ENCODE measurements around the gene CDH18.

Gene CDH18

DNA sequence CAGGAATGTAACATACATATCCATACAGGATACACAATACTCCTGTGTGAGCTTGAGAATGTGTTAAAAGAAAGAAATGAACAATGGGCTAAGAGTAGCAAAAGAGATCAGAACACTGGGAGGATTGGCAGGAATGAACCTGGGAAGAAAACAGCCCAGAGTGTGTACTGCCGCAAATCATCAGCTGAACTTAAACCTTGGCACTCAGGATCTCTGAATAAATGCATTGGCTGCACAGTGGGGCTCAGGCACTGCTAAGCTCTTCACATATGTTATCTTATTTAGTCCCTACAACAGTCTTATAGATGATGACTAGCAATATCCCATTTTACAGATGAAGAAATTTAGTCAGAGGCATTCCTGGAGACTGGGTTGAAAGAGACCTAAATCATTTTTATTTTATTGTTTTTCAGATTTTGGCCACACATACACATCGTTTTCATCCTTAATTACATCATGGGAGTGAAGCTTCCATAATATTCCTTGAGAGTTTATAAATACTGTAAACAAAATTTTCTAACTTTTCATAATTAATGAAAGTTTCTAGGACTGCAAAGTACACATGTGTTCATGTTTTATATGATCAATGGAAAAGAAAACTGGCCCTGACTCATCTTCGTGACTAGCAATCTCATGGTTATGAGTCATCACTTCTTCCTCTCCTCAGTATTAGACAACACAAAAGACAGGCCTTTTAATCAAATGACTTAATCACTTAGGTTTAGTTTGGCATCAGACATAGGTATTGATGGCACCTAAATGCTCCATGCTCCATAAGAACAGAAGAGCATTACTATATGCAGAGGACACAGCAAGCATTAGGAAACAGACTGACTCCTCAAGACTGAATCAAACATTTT lies 59.2 kb downstream of the CDH18 start:
- peak; percentile 8 to 41 for DNase-seq

DNA sequence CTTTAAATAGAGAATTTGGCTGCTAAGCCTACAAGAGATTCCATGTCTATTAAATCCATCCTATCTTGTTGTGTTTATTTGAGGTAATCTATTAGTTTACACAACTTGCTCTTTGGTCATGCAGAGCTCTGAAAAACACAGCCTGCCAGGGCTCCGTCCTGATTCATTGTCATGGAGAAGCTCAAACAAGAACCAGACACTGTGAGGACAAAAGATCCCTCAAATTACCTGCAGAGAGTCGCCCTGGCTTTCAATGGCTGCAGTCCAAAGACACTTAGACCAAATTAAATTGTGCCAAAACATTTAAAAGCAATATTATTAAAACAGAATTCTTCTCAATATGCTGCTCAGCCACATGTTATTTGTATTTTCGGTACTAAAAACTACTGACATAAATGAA lies 60.1 kb downstream of the CDH18 start:
- DNase-seq: peak; percentile 84 to 87

DNA sequence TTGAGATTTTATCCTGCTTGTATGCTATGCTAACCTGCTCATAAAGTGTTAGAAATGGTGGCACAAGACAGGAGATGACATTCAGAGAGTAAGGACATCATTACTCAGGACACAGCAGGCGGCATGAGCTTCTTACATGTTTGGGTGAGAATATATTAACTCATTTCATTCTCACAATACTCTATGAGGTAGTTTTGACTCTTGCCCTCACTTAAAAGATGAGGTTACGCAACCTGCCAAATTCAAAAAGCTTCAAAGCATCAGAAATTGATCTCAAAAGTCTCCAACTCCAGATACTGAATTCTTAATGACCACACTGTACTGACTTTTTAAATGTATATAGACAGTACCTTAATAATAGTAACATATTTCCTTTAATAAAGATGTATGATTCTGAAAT lies 60.8 kb downstream of the CDH18 start:
- no peak for DNase-seq

DNA sequence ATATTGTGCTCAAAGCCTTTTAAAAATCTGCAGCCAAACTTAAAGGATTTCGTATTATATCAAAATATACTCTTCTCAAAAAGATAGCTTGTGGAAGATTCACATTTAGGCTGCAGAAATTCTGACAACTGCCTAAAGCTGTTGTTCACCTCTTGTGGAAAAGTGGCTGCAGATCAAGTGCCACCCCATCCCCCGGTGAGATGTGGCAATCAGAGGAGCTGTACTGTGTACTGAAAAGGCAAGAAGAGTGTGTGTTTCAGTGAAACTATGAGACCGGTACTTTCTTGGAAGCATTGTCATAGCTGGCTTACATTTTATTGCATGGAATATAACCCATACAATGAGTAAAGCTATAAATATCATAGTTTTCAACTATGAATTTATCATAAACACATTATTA lies 64.3 kb downstream of the CDH18 start:
- DNase-seq: no peak

DNA sequence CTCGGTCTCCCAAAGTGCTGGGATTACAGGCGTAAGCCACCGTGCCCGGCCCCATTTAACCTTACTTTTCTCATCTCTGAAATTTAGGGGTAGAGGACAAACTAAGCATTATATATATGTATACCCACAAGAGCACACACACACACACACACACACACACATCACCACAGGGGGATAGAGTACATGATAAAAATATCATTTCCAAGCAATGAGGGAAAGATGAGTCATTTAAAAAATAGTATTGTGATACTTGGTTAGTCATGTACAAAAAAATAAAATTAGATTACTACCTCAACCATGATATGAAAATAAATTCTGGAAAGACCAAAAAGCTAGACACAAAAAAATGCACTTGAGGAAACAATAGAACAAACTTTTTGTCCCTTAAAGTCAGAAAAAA lies 67.2 kb downstream of the CDH18 start:
- DNase-seq: no peak

DNA sequence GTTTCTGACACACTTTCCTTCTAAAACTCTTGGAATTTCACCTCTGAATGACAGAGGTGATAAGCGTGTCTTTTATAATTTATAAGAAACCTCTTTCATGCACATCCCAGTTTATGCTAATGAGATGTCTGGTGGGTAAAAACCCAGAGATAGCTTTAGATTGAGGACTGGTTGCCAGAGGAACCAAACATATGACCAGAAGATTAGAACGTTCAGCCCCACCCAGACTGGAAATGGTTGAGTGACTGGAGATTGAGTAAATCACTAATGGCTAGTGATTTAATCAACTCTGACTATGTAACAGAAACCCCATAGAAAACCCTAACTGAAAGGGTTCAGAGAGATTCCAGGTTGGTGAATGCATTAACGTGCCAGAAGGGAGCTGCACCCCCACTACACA lies 69.2 kb downstream of the CDH18 start:
- no peak for DNase-seq

DNA sequence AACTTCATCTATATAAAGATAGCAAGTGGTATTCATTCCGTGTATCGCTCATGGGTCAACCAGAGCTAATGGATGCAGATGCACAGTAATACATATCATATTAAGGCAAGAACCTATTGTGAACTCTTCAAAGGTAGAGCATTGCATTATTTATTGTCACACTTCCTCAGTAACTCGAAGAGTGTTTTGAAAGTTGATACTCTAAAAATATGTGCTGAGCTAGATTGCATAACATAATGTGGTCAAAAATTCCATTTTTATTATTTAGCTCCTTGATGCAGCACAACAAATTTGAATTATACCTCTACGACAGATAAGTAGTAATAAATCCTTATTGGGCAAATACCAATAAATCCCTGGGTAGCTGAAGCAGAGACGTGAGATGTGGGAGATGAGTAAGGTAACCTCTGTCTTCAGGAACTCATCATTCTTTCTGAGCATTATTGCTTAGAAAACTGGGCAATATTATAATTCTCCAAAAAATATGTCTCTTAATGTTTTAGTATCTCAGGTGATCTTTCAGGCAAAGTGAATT lies 70.3 kb downstream of the CDH18 start:
- DNase-seq: no peak

DNA sequence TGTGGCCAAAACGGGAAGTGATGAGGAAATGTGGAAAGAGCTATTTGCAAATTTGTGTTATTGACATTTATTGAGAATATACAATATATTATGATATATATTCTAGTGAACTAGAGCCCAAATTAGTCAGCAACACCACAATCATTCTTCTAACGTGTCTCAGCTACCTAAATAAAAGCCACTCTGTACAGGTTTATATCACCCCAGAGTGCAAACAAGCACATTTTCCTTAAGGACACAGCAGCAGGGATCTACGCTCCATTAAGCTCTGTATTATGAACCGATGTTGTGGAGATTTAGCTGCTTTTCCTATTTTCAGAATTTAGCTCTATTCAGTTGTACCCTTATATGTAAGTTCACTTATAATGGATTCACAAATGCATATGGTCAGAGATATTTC lies 77.9 kb downstream of the CDH18 start:
- no peak for DNase-seq

DNA sequence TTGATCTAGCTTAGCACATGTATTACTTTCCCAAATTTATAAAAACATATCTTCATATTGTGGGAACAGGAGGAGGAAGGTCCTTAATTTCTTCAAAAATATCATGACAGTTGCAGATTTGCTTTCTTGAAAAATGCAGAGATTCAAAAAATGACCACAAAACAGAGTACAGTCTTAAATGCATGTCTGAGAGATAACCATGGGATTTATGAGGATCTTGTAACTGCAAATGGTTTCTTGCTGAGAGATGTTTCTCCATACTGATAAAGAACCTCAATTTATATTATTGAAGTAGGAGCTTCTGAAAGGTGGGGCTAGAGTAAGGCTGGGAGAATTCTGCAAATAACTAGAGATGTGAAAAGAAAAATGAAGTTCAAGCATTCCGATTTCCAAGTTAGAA lies 83.2 kb downstream of the CDH18 start:
- no peak for DNase-seq

DNA sequence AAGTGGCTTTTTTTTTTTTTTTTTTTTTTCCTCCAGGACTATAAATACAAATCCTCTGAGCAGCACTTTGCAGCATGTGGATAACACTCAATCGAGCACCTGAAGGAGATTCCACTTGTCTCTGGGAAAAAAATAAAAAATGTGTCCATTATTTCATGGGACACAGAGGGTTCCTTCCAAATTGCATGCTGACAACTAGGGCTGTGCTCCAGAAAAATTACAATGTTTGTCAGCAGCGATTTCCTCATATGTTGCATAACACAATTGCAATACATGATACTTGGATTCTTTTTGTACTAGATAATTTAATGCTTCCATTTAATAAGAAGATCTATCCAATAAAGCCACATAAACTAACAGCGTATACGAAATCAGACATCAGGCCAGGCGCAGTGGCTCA lies 84.4 kb downstream of the CDH18 start:
- DNase-seq: no peak

DNA sequence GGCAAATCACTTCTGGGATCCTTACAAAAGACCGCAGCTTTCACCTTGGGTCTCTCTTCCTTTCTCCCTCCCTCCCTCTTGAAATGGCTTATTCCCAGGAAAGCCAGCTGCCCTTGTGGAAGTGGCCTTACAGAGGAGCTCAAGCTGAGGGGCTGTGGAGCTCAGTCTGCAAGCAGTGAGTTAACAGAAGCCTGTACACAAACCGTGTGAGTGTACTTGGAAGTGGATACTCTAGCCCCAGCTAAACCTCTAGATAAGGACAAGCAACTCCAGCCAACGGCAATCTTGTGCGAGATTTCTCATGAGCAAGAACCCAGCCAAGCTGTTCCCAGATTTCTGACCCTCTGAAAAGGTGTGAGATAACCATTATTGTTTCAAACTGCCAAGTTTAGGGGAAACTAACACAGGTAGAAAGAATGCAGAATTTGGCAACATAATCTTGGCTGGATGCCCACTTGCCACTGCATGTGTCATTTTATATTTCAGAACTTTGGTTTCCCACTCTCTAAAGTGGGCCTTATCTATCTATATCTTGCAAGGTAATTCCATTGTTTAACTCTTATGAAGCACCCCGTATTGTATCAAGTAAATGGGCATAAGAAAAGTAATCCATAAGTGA lies 85.6 kb downstream of the CDH18 start:
- DNase-seq: peak; percentile 25 to 31

DNA sequence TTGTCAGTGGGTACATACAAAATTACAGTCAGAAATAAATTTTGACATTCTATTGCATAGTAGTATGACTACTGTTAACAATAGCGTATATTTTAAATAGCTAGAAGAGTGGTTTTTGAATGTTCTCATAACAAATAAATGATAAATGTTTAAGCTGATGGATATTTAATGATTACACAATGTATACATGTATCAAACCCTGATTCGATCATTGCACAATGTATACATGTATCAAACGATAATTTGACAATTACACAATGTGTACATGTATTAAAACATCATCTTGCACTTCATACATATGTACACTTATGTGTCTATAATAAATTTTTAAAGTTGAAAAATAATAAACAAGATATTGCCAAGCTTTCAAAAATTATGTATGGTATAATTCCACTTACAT lies 87.7 kb downstream of the CDH18 start:
- DNase-seq: no peak

DNA sequence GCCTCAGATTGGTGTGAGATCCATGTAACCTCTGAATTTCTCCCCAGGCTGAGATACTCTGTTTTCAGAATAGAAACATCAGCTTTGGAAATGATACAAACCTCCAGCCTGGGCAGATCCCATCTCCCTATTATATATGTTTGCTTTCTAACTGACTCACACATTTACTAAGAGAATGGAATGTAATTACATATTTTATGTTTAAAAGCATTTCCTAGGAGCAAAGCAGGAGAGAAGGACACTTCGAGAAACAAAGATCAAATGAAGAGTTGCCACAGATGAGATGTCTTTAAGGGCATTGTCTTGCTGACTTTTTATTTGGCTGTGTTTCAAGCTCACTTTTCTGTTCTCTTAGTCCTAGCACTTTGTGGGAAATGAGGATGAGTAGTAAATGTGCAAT lies 96.3 kb downstream of the CDH18 start:
- DNase-seq: no peak

DNA sequence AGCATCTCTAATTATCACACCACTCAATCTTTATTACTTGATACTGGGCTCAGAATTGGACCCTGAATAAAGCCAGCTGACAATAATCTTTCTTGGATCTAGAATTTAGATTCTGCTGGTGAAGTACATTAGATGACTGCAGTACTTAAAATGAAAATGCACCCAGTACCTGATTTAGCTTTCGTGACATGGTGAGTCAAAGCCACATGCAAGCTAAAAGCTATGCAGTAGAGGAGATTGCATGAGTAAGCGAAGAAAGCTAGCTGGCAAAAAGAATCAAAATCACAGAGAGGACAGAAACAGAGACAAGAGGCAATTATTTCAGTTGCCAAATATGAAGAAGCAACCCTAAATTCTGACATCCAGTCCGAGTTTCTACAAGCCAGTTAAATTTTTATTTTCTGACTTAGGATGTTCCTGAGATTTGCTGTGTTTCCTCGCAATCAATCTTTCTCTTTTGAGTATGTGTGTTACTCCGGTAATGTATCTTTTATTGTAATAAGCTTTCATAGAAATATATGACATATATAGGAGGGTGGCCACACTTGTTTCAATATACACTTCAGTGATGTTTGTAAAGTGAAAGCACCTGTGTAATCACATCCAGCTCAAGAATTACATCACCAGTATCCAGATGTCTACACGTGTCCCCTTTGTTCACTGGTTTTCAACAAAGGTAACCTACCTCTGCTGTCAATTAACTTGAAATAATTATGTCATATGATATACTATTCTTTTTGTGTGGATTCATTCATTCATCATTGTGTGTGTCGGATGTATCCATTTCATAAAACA lies 101.7 kb downstream of the CDH18 start:
- peak; percentile 99 for DNase-seq

DNA sequence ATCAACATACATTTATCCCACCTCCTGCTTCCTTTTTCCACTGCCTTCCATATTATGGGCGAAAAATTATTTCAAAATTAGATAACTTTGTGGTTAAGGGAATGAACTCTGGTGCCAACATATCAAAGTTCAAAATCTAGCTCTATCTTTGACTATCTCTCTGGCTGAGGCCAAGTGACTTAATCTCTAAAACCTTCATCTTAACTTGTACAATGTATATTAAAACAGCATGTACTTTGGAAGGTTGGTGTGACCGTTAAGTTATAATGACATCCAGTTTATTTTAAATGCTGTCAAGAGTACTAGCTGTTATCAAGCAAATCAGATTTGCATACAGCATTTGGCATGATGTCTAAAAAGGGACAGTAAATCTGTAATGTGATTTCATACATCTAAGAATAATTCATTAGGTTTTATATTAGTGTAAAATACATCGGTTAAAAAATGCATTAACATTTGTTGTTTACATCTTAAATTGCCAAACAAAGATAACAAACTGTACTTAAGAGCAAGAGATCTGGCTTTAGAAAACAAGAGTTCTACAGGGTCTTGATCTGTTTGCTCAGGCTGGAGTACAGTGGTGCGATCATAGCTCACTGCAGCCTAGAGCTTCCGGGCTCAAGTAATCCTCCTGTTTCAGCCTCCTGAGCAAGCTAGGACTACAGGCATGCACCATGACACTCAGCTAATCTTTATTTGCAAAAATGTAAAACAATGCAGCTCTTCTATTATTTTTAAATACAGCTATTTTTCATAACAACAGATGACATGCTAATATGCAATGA lies 102.8 kb downstream of the CDH18 start:
- DNase-seq: peak; percentile 76 to 81

DNA sequence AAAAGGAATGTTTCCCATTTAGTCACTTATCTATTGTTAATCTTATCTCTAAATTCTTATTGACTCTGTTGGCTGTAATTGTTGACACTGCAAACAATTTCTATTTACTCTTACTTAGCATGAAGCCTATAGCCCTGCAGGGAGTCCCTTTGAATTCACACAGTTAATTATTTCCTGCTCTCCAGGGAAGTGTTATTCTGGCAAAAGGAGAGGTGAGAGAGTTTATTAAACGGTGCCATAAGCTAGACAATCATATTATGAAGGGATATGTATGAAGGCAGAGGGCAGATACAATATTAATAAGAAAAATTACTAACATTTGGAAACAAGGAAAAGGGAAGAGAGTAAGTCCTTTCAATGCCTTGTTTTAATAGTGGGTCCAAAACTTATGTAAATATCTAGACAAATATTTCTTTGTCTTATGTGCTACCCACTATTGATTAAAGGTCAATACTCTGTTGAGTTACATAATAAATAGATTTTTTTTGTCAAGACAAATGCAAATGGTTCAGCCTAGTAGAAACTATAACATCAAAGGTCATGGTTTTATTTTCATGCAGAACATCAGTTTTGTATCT lies 107.1 kb downstream of the CDH18 start:
- peak; percentile 74 to 79 for DNase-seq

DNA sequence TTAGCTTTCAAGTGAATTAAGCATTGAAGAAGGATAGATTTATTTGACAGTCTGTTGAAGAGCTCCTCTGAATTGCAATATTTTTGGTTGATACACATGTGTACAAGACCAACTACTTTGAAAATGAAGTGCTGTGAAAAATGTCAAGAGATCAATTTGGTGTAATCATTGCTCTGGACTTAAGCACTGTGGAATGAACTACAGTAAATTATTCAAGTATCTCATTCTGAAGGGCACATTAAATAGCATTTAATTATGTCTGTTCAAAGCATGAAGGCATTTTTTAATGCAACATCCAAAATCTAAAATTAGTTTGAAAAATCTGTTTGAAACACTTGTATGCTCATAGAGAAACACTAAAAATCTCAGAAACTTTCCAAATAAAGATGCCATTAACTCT lies 107.5 kb downstream of the CDH18 start:
- DNase-seq: peak; percentile 25 to 52

DNA sequence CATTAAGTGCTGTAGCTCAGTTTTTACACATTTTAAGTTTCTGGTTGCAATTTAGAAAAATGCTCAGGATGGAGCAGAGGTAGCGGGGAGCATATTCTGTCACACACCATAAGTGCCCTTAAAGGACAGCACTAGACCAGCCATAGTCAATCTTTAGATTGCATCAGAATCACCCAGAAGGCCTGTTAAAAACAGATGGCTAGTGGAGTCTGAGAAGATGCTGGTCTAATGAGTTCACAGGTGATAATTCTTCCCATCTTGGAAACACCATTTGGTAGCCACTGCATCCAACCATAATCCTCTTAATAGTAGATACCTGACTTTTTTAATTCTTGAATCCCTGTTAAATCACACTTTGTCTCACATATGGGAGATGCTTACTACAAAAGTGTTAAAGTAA lies 113.2 kb downstream of the CDH18 start:
- DNase-seq: no peak

DNA sequence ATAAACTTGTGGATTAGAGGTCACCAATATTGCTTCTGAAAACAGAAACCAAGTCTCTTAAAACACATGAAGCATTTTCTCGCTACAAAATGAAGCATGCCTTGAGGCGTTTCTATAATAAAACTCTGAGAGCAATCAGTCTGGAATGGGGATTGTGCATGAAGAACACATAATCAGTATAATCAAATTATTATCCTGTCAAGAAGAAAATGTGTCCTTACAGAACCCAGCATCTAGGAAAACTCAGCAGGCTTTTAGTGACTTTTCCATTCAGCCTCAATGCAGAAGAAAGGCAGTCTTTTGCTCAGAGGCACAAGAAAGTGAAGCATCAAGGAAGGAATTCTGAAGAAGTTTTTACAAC lies 121.9 kb downstream of the CDH18 start:
- no peak for DNase-seq

DNA sequence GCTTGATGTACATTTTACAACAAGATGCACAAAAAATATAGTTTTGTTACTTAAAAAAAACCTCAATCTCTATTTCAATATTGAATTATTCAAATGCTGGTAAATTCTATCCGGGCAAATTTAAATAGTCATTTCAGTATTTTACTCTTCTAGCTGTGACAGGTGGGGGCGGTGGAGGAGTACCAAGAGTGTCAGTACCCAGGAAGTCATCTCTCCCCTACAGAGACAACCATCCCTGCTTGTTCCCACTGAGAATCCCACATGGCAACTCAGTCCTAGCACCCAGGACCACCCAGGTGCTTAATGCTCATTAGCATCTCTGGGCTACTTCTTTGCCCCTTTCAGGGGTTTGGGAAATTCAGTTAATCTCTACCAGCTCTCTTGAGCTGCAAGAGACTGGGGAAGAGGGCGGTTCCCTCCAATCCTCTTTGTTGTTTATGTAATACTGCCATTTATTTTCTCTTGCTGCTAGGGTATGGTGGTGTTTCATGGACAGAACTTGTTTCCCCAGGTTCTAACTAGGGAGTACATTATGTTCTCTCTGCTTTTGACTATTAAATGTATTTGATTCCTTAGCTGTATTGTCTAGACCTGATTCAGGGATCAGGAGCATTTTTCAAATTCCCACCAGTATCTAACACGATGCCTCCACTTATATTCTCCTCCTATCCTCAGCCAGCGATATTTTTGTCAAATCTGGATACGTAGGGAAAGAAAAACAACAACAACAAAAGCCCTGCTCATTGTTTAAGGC lies 122.5 kb downstream of the CDH18 start:
- DNase-seq: no peak

DNA sequence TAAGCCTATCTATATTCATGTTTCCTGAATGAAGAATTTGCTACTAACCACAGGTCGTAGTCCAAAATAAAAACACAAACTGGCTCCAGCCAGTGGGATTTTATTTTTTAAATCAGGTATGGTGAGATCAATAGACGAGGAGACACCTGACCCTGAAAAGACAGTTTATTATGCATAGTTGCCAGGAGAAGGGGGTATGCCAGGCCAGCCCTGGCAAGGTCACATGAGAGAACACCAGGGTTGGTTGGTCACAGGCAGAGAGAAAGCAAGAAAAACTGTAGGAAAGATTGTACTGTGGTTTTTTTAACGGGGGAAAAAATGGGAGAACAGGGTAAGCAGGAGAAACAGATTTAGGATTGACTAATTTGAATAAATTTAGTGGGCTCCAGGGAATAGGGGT lies 125.3 kb downstream of the CDH18 start:
- no peak for DNase-seq

DNA sequence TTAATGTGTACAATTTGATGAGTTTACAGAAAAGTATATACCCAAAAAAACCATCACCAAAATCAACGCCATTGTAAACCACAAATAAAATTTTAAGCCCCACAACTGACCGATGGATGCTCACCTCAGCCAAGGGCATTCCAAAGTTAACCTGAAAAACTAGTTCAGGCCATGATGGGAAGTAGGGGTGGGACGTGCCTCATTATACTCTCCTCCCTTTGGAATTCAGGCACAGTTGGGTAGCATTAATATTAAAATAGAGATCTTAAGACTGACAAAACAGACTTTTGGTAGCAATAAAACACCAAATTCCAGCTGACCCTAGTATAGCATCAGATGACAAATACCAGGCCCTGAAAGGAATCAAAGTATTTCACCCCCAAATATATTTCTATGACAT lies 129.0 kb downstream of the CDH18 start:
- no peak for DNase-seq

Data from SHP77 (cell line).